ENCODE measurements around the gene HKDC1. TPM values are rescaled to one million over a fixed set of nuclear protein-coding genes. Genes with fewer than 3 reads are reported as not detected.
"Not testable (repeated sequence)": the region's sequence is repeated elsewhere in the genome, so short reads cannot be mapped to it uniquely, and the experiment has no call there.

Gene HKDC1
- total and polyA plus RNA-seq, 2 donors (not counting 1 experiment from before 2014, with no cell fraction given), result 0.01 TPM; not detected in 1

- CTCF ChIA-PET, result no interaction called here
- no peaks in the 10 kb centered on the region for H3K9me3 ChIP-seq (ENCODE audit: control extremely low read depth in 1 of 3, control insufficient read depth in 2 of 3, insufficient read depth in 1 of 3, low read length in 2 of 3)
- H2AFZ ChIP-seq (ENCODE audit: insufficient read depth, low read depth, low read length, poor library complexity, severe bottlenecking), result no peak overlapping the region
- H3K79me2 ChIP-seq (ENCODE audit: control insufficient read depth, insufficient read depth, low read length), result no peaks in the 10 kb centered on the region
- no peaks in the 10 kb centered on the region for H3K9me3 Mint-ChIP-seq (ENCODE audit: insufficient read depth)
- DNase-seq (no peak), ATAC-seq (ENCODE audit: low read depth) (no peak)
- intact Hi-C loops (cut with micrococcal nuclease), result no loop called here
- H3K27ac ChIP-seq (ENCODE audit: low read length in 2 of 2), result no peak overlapping the region
- H3K4me2 ChIP-seq (replicated peaks; ENCODE audit: low read depth, low read length, poor library complexity, severe bottlenecking), result no peak overlapping the region
- H3K27ac Mint-ChIP-seq, result no peak overlapping the region
- no peaks in the 10 kb centered on the region for H3K4me1 Mint-ChIP-seq
- H4K20me1 ChIP-seq (ENCODE audit: control insufficient read depth, insufficient read depth, low read length, poor library complexity, severe bottlenecking), result no peaks in the 10 kb centered on the region
- no peak overlapping the region for H3K4me3 ChIP-seq (ENCODE audit: control extremely low read depth in 1 of 5, extremely low read depth in 1 of 5, insufficient read depth in 1 of 5, low read depth in 2 of 5, low read length in 4 of 5)
- no peak overlapping the region for H3K4me3 Mint-ChIP-seq
- H3K9ac ChIP-seq (ENCODE audit: low read length), result no peak overlapping the region
- TF ChIP-seq EZH2 (IDR thresholded peaks at IDR 0.05; ENCODE audit: borderline replicate concordance, insufficient read depth, low read depth, low read length, poor library complexity, severe bottlenecking), result no peak
- TF ChIP-seq, protein P1, sequence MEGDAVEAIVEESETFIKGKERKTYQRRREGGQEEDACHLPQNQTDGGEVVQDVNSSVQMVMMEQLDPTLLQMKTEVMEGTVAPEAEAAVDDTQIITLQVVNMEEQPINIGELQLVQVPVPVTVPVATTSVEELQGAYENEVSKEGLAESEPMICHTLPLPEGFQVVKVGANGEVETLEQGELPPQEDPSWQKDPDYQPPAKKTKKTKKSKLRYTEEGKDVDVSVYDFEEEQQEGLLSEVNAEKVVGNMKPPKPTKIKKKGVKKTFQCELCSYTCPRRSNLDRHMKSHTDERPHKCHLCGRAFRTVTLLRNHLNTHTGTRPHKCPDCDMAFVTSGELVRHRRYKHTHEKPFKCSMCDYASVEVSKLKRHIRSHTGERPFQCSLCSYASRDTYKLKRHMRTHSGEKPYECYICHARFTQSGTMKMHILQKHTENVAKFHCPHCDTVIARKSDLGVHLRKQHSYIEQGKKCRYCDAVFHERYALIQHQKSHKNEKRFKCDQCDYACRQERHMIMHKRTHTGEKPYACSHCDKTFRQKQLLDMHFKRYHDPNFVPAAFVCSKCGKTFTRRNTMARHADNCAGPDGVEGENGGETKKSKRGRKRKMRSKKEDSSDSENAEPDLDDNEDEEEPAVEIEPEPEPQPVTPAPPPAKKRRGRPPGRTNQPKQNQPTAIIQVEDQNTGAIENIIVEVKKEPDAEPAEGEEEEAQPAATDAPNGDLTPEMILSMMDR (IDR thresholded peaks at IDR 0.05), result no peak
- no peaks in the 10 kb centered on the region for H3K4me1 ChIP-seq (ENCODE audit: control insufficient read depth in 2 of 2, insufficient read depth in 2 of 2, low read length in 2 of 2)
- 100% methylated on average over 2 of the region's 2 CpGs for WGBS (ENCODE audit: insufficient coverage)
- no peaks in the 10 kb centered on the region for H3K36me3 ChIP-seq (replicated peaks in 1 of 2; ENCODE audit: control extremely low read depth in 1 of 2, control insufficient read depth in 1 of 2, extremely low read depth in 1 of 2, insufficient read depth in 2 of 2, low read length in 1 of 2)
- H3K27me3 Mint-ChIP-seq, result peaks cover 3% of the 10 kb centered on the region
- POLR2A ChIA-PET, result no interaction called here
- no peaks in the 10 kb centered on the region for H3K27me3 ChIP-seq (replicated peaks in 1 of 4; ENCODE audit: control extremely low read depth in 1 of 4, control insufficient read depth in 3 of 4, insufficient read depth in 4 of 4, low read length in 3 of 4)
Observed at GRCh38 chr10:69306421-69306820, 86.3 kb downstream of the HKDC1 start.

DNA sequence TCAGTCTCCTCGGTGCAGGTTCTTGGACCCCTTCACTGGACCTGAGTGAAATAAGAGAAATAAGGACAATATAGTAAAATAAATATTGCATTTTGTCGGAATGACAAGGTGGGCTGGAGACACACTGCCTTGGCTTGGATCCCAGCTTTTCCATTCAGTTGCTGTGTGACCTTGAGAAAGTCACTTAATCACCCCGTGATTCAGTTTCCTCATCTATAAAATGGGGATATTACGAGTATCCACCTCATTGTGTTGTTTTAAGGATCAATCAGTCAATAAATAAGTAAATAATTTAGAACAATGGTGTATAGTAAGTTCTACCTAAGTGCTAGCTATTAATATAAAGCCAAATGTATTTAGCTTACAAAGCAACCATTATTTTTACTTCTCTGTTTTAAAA lies 87.3 kb downstream of the HKDC1 start:
- Mint-ChIP-seq H3K9me3 (ENCODE audit: insufficient read depth) (no peaks in the 10 kb centered on the region), H3K4me1 (no peaks in the 10 kb centered on the region), H3K4me3 (no peak overlapping the region), H3K27ac (no peak overlapping the region), H3K27me3 (peaks cover 3% of the 10 kb centered on the region)
- H4K20me1 ChIP-seq (ENCODE audit: control insufficient read depth, insufficient read depth, low read length, poor library complexity, severe bottlenecking), result no peaks in the 10 kb centered on the region
- no peak overlapping the region for H2AFZ ChIP-seq (ENCODE audit: insufficient read depth, low read depth, low read length, poor library complexity, severe bottlenecking)
- no peaks in the 10 kb centered on the region for H3K4me1 ChIP-seq (ENCODE audit: control insufficient read depth in 2 of 2, insufficient read depth in 2 of 2, low read length in 2 of 2)
- POLR2A ChIA-PET, result no interaction called here
- H3K79me2 ChIP-seq (ENCODE audit: control insufficient read depth, insufficient read depth, low read length), result no peaks in the 10 kb centered on the region
- H3K9me3 ChIP-seq (ENCODE audit: control extremely low read depth in 1 of 3, control insufficient read depth in 2 of 3, insufficient read depth in 1 of 3, low read length in 2 of 3), result no peaks in the 10 kb centered on the region
- TF ChIP-seq EZH2 (IDR thresholded peaks at IDR 0.05; ENCODE audit: borderline replicate concordance, insufficient read depth, low read depth, low read length, poor library complexity, severe bottlenecking), result no peak
- TF ChIP-seq, protein P1 (IDR thresholded peaks at IDR 0.05), result no peak
- no peak overlapping the region for H3K9ac ChIP-seq (ENCODE audit: low read length)
- DNase-seq (no peak), ATAC-seq (ENCODE audit: low read depth) (no peak)
- H3K4me2 ChIP-seq (replicated peaks; ENCODE audit: low read depth, low read length, poor library complexity, severe bottlenecking), result no peak overlapping the region
- CTCF ChIA-PET, result no interaction called here
- no peak overlapping the region for H3K4me3 ChIP-seq (ENCODE audit: control extremely low read depth in 1 of 5, extremely low read depth in 1 of 5, insufficient read depth in 1 of 5, low read depth in 2 of 5, low read length in 4 of 5)
- no peaks in the 10 kb centered on the region for H3K36me3 ChIP-seq (replicated peaks in 1 of 2; ENCODE audit: control extremely low read depth in 1 of 2, control insufficient read depth in 1 of 2, extremely low read depth in 1 of 2, insufficient read depth in 2 of 2, low read length in 1 of 2)
- WGBS (ENCODE audit: insufficient coverage), result no CpG with 5 or more reads among the region's 4 CpGs
- no peaks in the 10 kb centered on the region for H3K27me3 ChIP-seq (replicated peaks in 1 of 4; ENCODE audit: control extremely low read depth in 1 of 4, control insufficient read depth in 3 of 4, insufficient read depth in 4 of 4, low read length in 3 of 4)
- H3K27ac ChIP-seq (ENCODE audit: low read length in 2 of 2), result no peak overlapping the region
- intact Hi-C loops (cut with micrococcal nuclease), result no loop called here

GRCh38 chr10:69308304-69308703 lies 88.2 kb downstream of the HKDC1 start:
- ATAC-seq (ENCODE audit: low read depth), result not testable (repeated sequence)

More at GRCh38 chr10:69308304-69308703, 88.2 kb downstream of the HKDC1 start:
- H3K9me3 Mint-ChIP-seq (ENCODE audit: insufficient read depth); H3K4me1 ChIP-seq (ENCODE audit: control insufficient read depth in 2 of 2, insufficient read depth in 2 of 2, low read length in 2 of 2); H3K27ac Mint-ChIP-seq; H3K4me3 ChIP-seq (ENCODE audit: control extremely low read depth in 1 of 5, extremely low read depth in 1 of 5, insufficient read depth in 1 of 5, low read depth in 2 of 5, low read length in 4 of 5); H3K4me2 ChIP-seq (replicated peaks; ENCODE audit: low read depth, low read length, poor library complexity, severe bottlenecking); POLR2A ChIA-PET; H3K79me2 ChIP-seq (ENCODE audit: control insufficient read depth, insufficient read depth, low read length); H3K27ac ChIP-seq (ENCODE audit: low read length in 2 of 2); H3K9ac ChIP-seq (ENCODE audit: low read length); H3K4me3 Mint-ChIP-seq; H4K20me1 ChIP-seq (ENCODE audit: control insufficient read depth, insufficient read depth, low read length, poor library complexity, severe bottlenecking); CTCF ChIA-PET; H3K4me1 Mint-ChIP-seq; H3K36me3 ChIP-seq (replicated peaks in 1 of 2; ENCODE audit: control extremely low read depth in 1 of 2, control insufficient read depth in 1 of 2, extremely low read depth in 1 of 2, insufficient read depth in 2 of 2, low read length in 1 of 2); H3K27me3 ChIP-seq (replicated peaks in 1 of 4; ENCODE audit: control extremely low read depth in 1 of 4, control insufficient read depth in 3 of 4, insufficient read depth in 4 of 4, low read length in 3 of 4); H3K27me3 Mint-ChIP-seq; DNase-seq; H3K9me3 ChIP-seq (ENCODE audit: control extremely low read depth in 1 of 3, control insufficient read depth in 2 of 3, insufficient read depth in 1 of 3, low read length in 2 of 3); intact Hi-C loops (cut with micrococcal nuclease); H2AFZ ChIP-seq (ENCODE audit: insufficient read depth, low read depth, low read length, poor library complexity, severe bottlenecking): not testable (repeated sequence)
- WGBS (ENCODE audit: insufficient coverage), result 92% methylated on average over 5 of the region's 10 CpGs
